HCT116 (cell line): Measurements from ENCODE around the gene TMTC2. TPM values are rescaled to one million over a fixed set of nuclear protein-coding genes. Genes with fewer than 3 reads are reported as not detected.

Source experiments
- ATAC-seq: fragments of 200-7000 bp; cut with Tn5 transposase; 2 replicates; pipeline ENCODE4 v1.9.1; 2020; ENCODE audit warnings: mild to moderate bottlenecking, moderate library complexity
- BruUV-seq: library from RNA; stranded (reverse); fragments of 400-500 nt; replicated peaks from 2 replicates; lab custom pipeline; 2021; lab: Mats Ljungman, UMichigan
- CTCF ChIA-PET: fragments of 300-600 bp; sonication (Branson Sonifier 250); formaldehyde crosslinking; loops from one replicate; lab custom pipeline; 2021; ENCODE audit warnings: antibody characterized with exemption; lab: Charles Lee
- POLR2A ChIA-PET: fragments of 300-600, 350-600 bp; sonication (Branson Sonifier 250); formaldehyde crosslinking; loops from one replicate; lab custom pipeline; 2021; ENCODE audit warnings: antibody characterized with exemption; lab: Charles Lee
- RAD21 ChIA-PET, 2 experiments: fragments of 300-600 bp; sonication (Branson Sonifier 250); formaldehyde crosslinking; loops; one replicate each; lab custom pipeline; 2023; ENCODE audit warnings: low total read pairs in 2 of 2; ENCODE audit not compliant: uncharacterized antibody in 2 of 2, unreplicated experiment in 2 of 2, low non-redundant PET in 1 of 2; lab: Charles Lee
- DNase-seq: peaks from one replicate; pipeline ENCODE4 v3.0.0-alpha.2; 2010; ENCODE audit warnings: low read depth, low spot score
- H2AFZ ChIP-seq: fragments of 200-600 bp; shearing (Covaris generic), sonication (generic); 2 replicates; pipeline ENCODE4 v1.6.1; 2017; ENCODE audit warnings: low read depth, mixed run types, mixed read lengths, antibody characterized with exemption, low read length; ENCODE audit not compliant: poor library complexity, severe bottlenecking
- H3K27ac ChIP-seq: 2 replicates; pipeline ENCODE4 v1.5.1; 2012; ENCODE audit warnings: low read depth, low read length
- H3K27me3 ChIP-seq: fragments of 200-600 bp; sonication (generic); 2 replicates; pipeline ENCODE4 v1.6.1; 2016; ENCODE audit warnings: mixed run types, low read length, mixed read lengths; ENCODE audit not compliant: insufficient read depth
- H3K36me3 ChIP-seq, 2 experiments: fragments of 200-500 bp in 1 of 2; fragments of 200-600 bp in 1 of 2; sonication (Bioruptor generic) in 1 of 2; sonication (generic) in 1 of 2; 2 replicates each; pipeline versions ENCODE4 v1.5.1 to v1.6.1; 2014 to 2016; ENCODE audit warnings: low read length in 2 of 2, inconsistent platforms in 1 of 2, mixed read lengths in 1 of 2, mixed run types in 1 of 2; ENCODE audit not compliant: insufficient read depth in 2 of 2, control insufficient read depth in 1 of 2
- H3K4me1 ChIP-seq, 2 experiments: fragments of 200-600 bp in 1 of 2; sonication (generic) in 1 of 2; 2 replicates each; pipeline versions ENCODE4 v1.5.1 to v1.6.1; 2012 to 2017; ENCODE audit warnings: low read length in 2 of 2, inconsistent platforms in 1 of 2, mild to moderate bottlenecking in 1 of 2, mixed read lengths in 1 of 2, mixed run types in 1 of 2, moderate library complexity in 1 of 2; ENCODE audit not compliant: insufficient read depth in 2 of 2, control insufficient read depth in 1 of 2
- H3K4me2 ChIP-seq: fragments of 200-600 bp; sonication (generic); 2 replicates; pipeline ENCODE4 v1.6.1; 2017; ENCODE audit warnings: mixed run types, low read length, mixed read lengths
- H3K4me3 ChIP-seq, 2 experiments: fragments of 200-600 bp in 1 of 2; sonication (generic) in 1 of 2; replicated peaks in 1 of 2; 2 replicates each; pipeline ENCODE4 v1.5.1; 2011 to 2016; ENCODE audit warnings: low read length in 2 of 2, control low read depth in 1 of 2, low read depth in 1 of 2, mild to moderate bottlenecking in 1 of 2, mixed read lengths in 1 of 2, mixed run types in 1 of 2
- H3K79me2 ChIP-seq: fragments of 200-600 bp; sonication (generic); 2 replicates; pipeline ENCODE4 v1.6.1; 2017; ENCODE audit warnings: mild to moderate bottlenecking, mixed run types, low read length, moderate library complexity, mixed read lengths; ENCODE audit not compliant: insufficient read depth
- H3K9ac ChIP-seq: fragments of 200-600 bp; sonication (generic); 2 replicates; pipeline ENCODE4 v1.6.1; 2016; ENCODE audit warnings: low read length, mixed read lengths
- H3K9me2 ChIP-seq: fragments of 200-600 bp; sonication (generic), shearing (Covaris generic); 2 replicates; pipeline ENCODE4 v1.6.1; 2017; ENCODE audit warnings: mixed run types, mild to moderate bottlenecking, moderate library complexity; ENCODE audit not compliant: insufficient read depth
- H3K9me3 ChIP-seq, 2 experiments: fragments of 200-500 bp in 1 of 2; fragments of 200-600 bp in 1 of 2; sonication (Bioruptor generic) in 1 of 2; sonication (generic) in 1 of 2; 2 replicates each; pipeline ENCODE4 v1.6.1; 2014 to 2017; ENCODE audit warnings: low read length in 2 of 2, mixed read lengths in 2 of 2, inconsistent platforms in 1 of 2, low read depth in 1 of 2, mild to moderate bottlenecking in 1 of 2, mixed run types in 1 of 2, moderate library complexity in 1 of 2; ENCODE audit not compliant: control insufficient read depth in 1 of 2, insufficient read depth in 1 of 2
- H4K20me1 ChIP-seq: fragments of 200-600 bp; sonication (generic), shearing (Covaris generic); 2 replicates; pipeline ENCODE4 v1.6.1; 2017; ENCODE audit warnings: mixed run types, mild to moderate bottlenecking, moderate library complexity; ENCODE audit not compliant: insufficient read depth
- CEBPB ChIP-seq: IDR thresholded peaks from 2 replicates; pipeline ENCODE4 v1.6.1; 2012; ENCODE audit warnings: low read depth
- CTCF ChIP-seq, 3 experiments: fragments of 200-600 bp in 1 of 3; sonication (generic) in 1 of 3; IDR thresholded peaks in 2 of 3; conservative IDR thresholded peaks in 1 of 3; 2 replicates each; pipeline ENCODE4 v1.5.1; 2012 to 2017; ENCODE audit warnings: low read depth in 2 of 3, low read length in 2 of 3, antibody characterized with exemption in 1 of 3, borderline replicate concordance in 1 of 3, control low read depth in 1 of 3, mild to moderate bottlenecking in 1 of 3, mixed read lengths in 1 of 3, mixed run types in 1 of 3, moderate library complexity in 1 of 3; ENCODE audit not compliant: insufficient read depth in 1 of 3
- EZH2phosphoT487 ChIP-seq: fragments of 200-600 bp; IDR thresholded peaks from 2 replicates; pipeline ENCODE4 v1.6.1; 2018; ENCODE audit warnings: antibody characterized with exemption, borderline replicate concordance
- FOSL1 ChIP-seq: IDR thresholded peaks from 2 replicates; pipeline ENCODE4 v1.6.1; 2012; ENCODE audit warnings: low read depth
- JUND ChIP-seq: IDR thresholded peaks from 2 replicates; pipeline ENCODE4 v1.6.1; 2012
- POLR2AphosphoS5 ChIP-seq: IDR thresholded peaks from 2 replicates; pipeline ENCODE4 v1.6.1; 2011; ENCODE audit warnings: mild to moderate bottlenecking, low read depth, low read length, moderate library complexity
- RAD21 ChIP-seq: IDR thresholded peaks from 2 replicates; pipeline ENCODE4 v1.6.1; 2012; ENCODE audit warnings: low read depth, mild to moderate bottlenecking
- REST ChIP-seq: IDR thresholded peaks from 2 replicates; pipeline ENCODE4 v1.6.1; 2012; ENCODE audit warnings: low read depth
- SRF ChIP-seq: IDR thresholded peaks from 2 replicates; pipeline ENCODE4 v1.6.1; 2012; ENCODE audit warnings: low read depth
- TCF7L2 ChIP-seq: IDR thresholded peaks from 2 replicates; pipeline ENCODE4 v1.7.0; 2011; ENCODE audit warnings: borderline replicate concordance, inconsistent platforms; ENCODE audit not compliant: insufficient read depth, insufficient read length; ENCODE audit errors: extremely low read depth
- YY1 ChIP-seq: IDR thresholded peaks from 2 replicates; pipeline ENCODE4 v1.6.1; 2011; ENCODE audit warnings: low read length, low read depth, moderate library complexity, mild to moderate bottlenecking; ENCODE audit not compliant: insufficient replicate concordance; ENCODE audit errors: extremely low read depth
- ZBTB33 ChIP-seq: IDR thresholded peaks from 2 replicates; pipeline ENCODE4 v1.6.1; 2011; ENCODE audit warnings: mild to moderate bottlenecking, low read length, moderate library complexity; ENCODE audit not compliant: insufficient replicate concordance; ENCODE audit errors: extremely low read depth
- intact Hi-C: fragments of 100-400 bp; cut with micrococcal nuclease; formaldehyde crosslinking; loops from 2 replicates; pipeline ENCODE4 v1.10.0; 2022
- total RNA-seq: library from RNA; stranded (reverse); gene quantifications from one replicate; pipeline ENCODE4 v1.2.1, GENCODE V29; 2021; ENCODE audit not compliant: unreplicated experiment

TMTC2 gene
- total RNA-seq, 1 experiment from 2014 or later = 11.5 TPM

- Histone ChIP-seq H3K36me3 (no peaks in the 10 kb centered on the region), H3K9me2 (no peaks in the 10 kb centered on the region), H3K4me2 (peak overlapping the region; percentile 66), H2AFZ (peak overlapping the region; percentile 77), H3K27me3 (no peaks in the 10 kb centered on the region), H3K27ac (no peak overlapping the region), H3K4me1 (peaks cover 12 to 25% of the 10 kb centered on the region in 2 experiments), H4K20me1 (no peaks in the 10 kb centered on the region), H3K4me3 (peak overlapping the region in 1 of 2 experiments; percentile 35; a peak in 2 of 4 replicates), H3K79me2 (no peaks in the 10 kb centered on the region), H3K9ac (no peak overlapping the region), H3K9me3 (no peaks in the 10 kb centered on the region)
- ATAC-seq (peak; percentile 37), DNase-seq (peak; percentile 23)
- RAD21 ChIA-PET = no interaction called here
- no TSS peak for BruUV-seq
- intact Hi-C loops = no loop called here
- TF ChIP-seq CEBPB (no peak), POLR2AphosphoS5 (no peak), FOSL1 (no peak), CTCF (IDR thresholded peaks at IDR 0.05 in 2 of 3, conservative IDR thresholded peaks at IDR 0.05 in 1 of 3; ENCODE audit: borderline replicate concordance in 1 of 3, insufficient read depth in 1 of 3, low read depth in 2 of 3, low read length in 2 of 3) (no peak), REST (no peak), YY1 (no peak), EZH2phosphoT487 (no peak), JUND (no peak), TCF7L2 (no peak), RAD21 (no peak), SRF (no peak), ZBTB33 (no peak)
- POLR2A ChIA-PET = no interaction called here
- CTCF ChIA-PET = interaction anchor here (1.3 kb wide), 1 partner anchor 330 kb away, joined by 3 read pairs; no protein-coding TSS in a partner anchor
These were observed 328.9 kb downstream of the TMTC2 start for GRCh38 chr12:83015390-83016217.
